Measurements from ENCODE around the gene PLSCR3. TPM values are rescaled to one million over a fixed set of nuclear protein-coding genes. Genes with fewer than 3 reads are reported as not detected.

PLSCR3 gene
- total RNA-seq, 1 donor from 2014 or later = 6.6 TPM

- peaks cover 8% of the 10 kb centered on the region for H3K36me3 ChIP-seq
- H3K27me3 Mint-ChIP-seq (ENCODE audit: insufficient read depth, low read depth) = peaks cover 5% of the 10 kb centered on the region
- H3K4me3 ChIP-seq = no peak overlapping the region
- no peak overlapping the region for H3K4me2 ChIP-seq
- H3K4me1 ChIP-seq = peaks cover 21% of the 10 kb centered on the region
- TF ChIP-seq EZH2 (IDR thresholded peaks at IDR 0.05) (no peak), CTCF (IDR thresholded peaks at IDR 0.05) (no peak), EZH2phosphoT487 (IDR thresholded peaks at IDR 0.05) (no peak)
- H3K27ac Mint-ChIP-seq = no peak overlapping the region
- H3K27me3 ChIP-seq = no peaks in the 10 kb centered on the region
- peaks cover 44% of the 10 kb centered on the region for H3K4me1 Mint-ChIP-seq
- H3K4me3 Mint-ChIP-seq = no peak overlapping the region
- H3K27ac ChIP-seq = no peak overlapping the region
- no peaks in the 10 kb centered on the region for H3K9me3 Mint-ChIP-seq
- peaks cover 63% of the 10 kb centered on the region for H4K20me1 ChIP-seq (ENCODE audit: low read depth)
- H3F3A ChIP-seq (ENCODE audit: low read depth) = no peaks in the 10 kb centered on the region
- H3K9me3 ChIP-seq (ENCODE audit: low read depth) = no peaks in the 10 kb centered on the region
- no peak for DNase-seq (ENCODE audit: low spot score)
- H3K79me2 ChIP-seq (ENCODE audit: low read depth) = no peaks in the 10 kb centered on the region
- H2AFZ ChIP-seq (replicated peaks) = no peak overlapping the region
- H3K9ac ChIP-seq = no peak overlapping the region
- H3K36me3 Mint-ChIP-seq = peaks cover 24% of the 10 kb centered on the region
These were observed 21.5 kb upstream of the PLSCR3 start for GRCh38 chr17:7415784-7416183.

- no peaks in the 10 kb centered on the region for H3K9me3 Mint-ChIP-seq
- peaks cover 18% of the 10 kb centered on the region for H3K4me1 ChIP-seq
- peaks cover 8% of the 10 kb centered on the region for H3K36me3 ChIP-seq
- H3K9ac ChIP-seq = no peak overlapping the region
- H3K27me3 ChIP-seq = no peaks in the 10 kb centered on the region
- DNase-seq (ENCODE audit: low spot score) = no peak
- H3F3A ChIP-seq (ENCODE audit: low read depth) = no peaks in the 10 kb centered on the region
- H3K4me2 ChIP-seq = no peak overlapping the region
- no peaks in the 10 kb centered on the region for H3K9me3 ChIP-seq (ENCODE audit: low read depth)
- H3K79me2 ChIP-seq (ENCODE audit: low read depth) = no peaks in the 10 kb centered on the region
- H3K36me3 Mint-ChIP-seq = peaks cover 33% of the 10 kb centered on the region
- TF ChIP-seq CTCF (IDR thresholded peaks at IDR 0.05) = no peak
- no peak for TF ChIP-seq EZH2 (IDR thresholded peaks at IDR 0.05)
- TF ChIP-seq EZH2phosphoT487 (IDR thresholded peaks at IDR 0.05) = no peak
- H3K27ac ChIP-seq = no peak overlapping the region
- H4K20me1 ChIP-seq (ENCODE audit: low read depth) = peaks cover 63% of the 10 kb centered on the region
- peaks cover 5% of the 10 kb centered on the region for H3K27me3 Mint-ChIP-seq (ENCODE audit: insufficient read depth, low read depth)
- no peak overlapping the region for H3K4me3 ChIP-seq
- H3K4me1 Mint-ChIP-seq = peaks cover 39% of the 10 kb centered on the region
- no peak overlapping the region for H3K27ac Mint-ChIP-seq
- H3K4me3 Mint-ChIP-seq = no peak overlapping the region
- no peak overlapping the region for H2AFZ ChIP-seq (replicated peaks)
These were observed 20.5 kb upstream of the PLSCR3 start for GRCh38 chr17:7414837-7415236.

GRCh38 chr17:7413346-7413985 lies 19.1 kb upstream of the PLSCR3 start:
- peaks cover 60% of the 10 kb centered on the region for H4K20me1 ChIP-seq (ENCODE audit: low read depth)
- no peaks in the 10 kb centered on the region for H3K79me2 ChIP-seq (ENCODE audit: low read depth)
- peaks cover 8% of the 10 kb centered on the region for H3K4me1 ChIP-seq
- Mint-ChIP-seq H3K36me3 (peaks cover 42% of the 10 kb centered on the region), H3K4me1 (peaks cover 34% of the 10 kb centered on the region), H3K27ac (no peak overlapping the region), H3K27me3 (ENCODE audit: insufficient read depth, low read depth) (peaks cover 13% of the 10 kb centered on the region), H3K9me3 (no peaks in the 10 kb centered on the region), H3K4me3 (peak overlapping the region; percentile 14)
- TF ChIP-seq EZH2 (IDR thresholded peaks at IDR 0.05) = no peak
- no peak for TF ChIP-seq CTCF (IDR thresholded peaks at IDR 0.05)
- no peak for TF ChIP-seq EZH2phosphoT487 (IDR thresholded peaks at IDR 0.05)
- H3K27ac ChIP-seq = no peak overlapping the region
- H3K4me3 ChIP-seq = no peak overlapping the region
- no peak for DNase-seq (ENCODE audit: low spot score)
- no peak overlapping the region for H2AFZ ChIP-seq (replicated peaks)
- no peaks in the 10 kb centered on the region for H3K9me3 ChIP-seq (ENCODE audit: low read depth)
- no peak overlapping the region for H3K4me2 ChIP-seq
- H3K9ac ChIP-seq = no peak overlapping the region
- peaks cover 8% of the 10 kb centered on the region for H3K36me3 ChIP-seq
- no peaks in the 10 kb centered on the region for H3F3A ChIP-seq (ENCODE audit: low read depth)
- no peaks in the 10 kb centered on the region for H3K27me3 ChIP-seq

Data from neural progenitor cell (in vitro differentiated cells).